Measurements from ENCODE around the gene GPR171. TPM values are rescaled to one million over a fixed set of nuclear protein-coding genes. Genes with fewer than 3 reads are reported as not detected.

The GPR171 gene
- total RNA-seq, 2 experiments from 2014 or later = 91.8 to 101 TPM

DNA sequence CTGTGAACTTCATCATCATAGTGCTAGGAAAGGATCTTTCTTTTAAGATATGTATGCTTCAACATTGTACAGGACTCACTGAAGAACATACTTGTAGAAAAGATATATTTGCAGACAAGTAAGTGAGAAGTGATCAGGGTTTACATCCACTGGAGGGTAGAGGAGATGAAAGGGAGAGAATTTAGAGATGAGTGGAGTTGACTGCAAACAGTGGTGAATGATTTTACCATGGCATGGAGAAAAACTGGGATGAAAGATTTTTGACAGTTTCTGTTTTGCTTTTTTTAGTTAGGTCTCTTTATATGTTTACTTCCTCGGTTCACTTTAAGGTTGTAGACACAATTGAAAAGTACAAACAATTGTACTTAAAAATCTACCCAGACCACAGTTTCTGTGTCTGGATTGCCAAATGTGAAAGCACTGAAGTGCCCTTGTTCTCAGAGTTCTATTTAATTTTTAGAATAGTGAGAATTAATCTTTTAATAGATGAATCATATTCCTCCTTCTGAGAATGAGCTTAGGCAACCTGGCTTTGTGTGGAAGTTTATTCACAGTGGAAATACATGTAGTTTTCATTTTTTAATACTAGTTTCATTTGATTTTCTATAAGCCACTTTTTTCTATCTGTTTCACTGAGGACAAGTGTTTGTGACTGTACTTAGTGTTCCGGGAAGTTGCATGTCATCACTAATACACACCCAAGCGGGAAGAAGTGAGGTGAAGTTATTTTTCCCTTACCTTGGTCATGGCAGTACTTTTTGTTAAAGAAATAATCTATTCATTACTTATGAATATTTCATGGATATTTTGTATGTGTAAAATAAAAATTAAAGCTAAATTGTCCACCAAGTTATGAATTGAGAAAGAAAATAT is 1.8 kb upstream of the GPR171 start:
- DNase-seq (no peak), ATAC-seq (peak; percentile 21)
- intact Hi-C loops (cut with micrococcal nuclease) = loop anchor here (2.0 to 5.0 kb wide), 4 partner anchors 22 to 998 kb away; partner anchors contain the start of gene SIAH2
- Mint-ChIP-seq H3K4me3 (peak overlapping the region; percentile 59), H3K4me1 (ENCODE audit: low read depth) (peaks cover 52% of the 10 kb centered on the region), H3K27ac (peak overlapping the region; percentile 96), H3K9me3 (peaks cover under 1% of the 10 kb centered on the region), H3K36me3 (ENCODE audit: low read depth) (peaks cover 42% of the 10 kb centered on the region), H3K27me3 (no peaks in the 10 kb centered on the region)
- ChIA-PET CTCF (interaction anchor here (0.9 to 10.9 kb wide), 7 partner anchors 8 to 78 kb away, joined by 3 to 82 read pairs (median 3); no protein-coding TSS in a partner anchor), POLR2A (interaction anchor here (0.6 to 3.4 kb wide), 9 partner anchors 15 to 1064 kb away, joined by 3 to 17 read pairs (median 4); partner anchors contain the start of genes MBNL1 and SIAH2)
- TF ChIP-seq, protein P1, sequence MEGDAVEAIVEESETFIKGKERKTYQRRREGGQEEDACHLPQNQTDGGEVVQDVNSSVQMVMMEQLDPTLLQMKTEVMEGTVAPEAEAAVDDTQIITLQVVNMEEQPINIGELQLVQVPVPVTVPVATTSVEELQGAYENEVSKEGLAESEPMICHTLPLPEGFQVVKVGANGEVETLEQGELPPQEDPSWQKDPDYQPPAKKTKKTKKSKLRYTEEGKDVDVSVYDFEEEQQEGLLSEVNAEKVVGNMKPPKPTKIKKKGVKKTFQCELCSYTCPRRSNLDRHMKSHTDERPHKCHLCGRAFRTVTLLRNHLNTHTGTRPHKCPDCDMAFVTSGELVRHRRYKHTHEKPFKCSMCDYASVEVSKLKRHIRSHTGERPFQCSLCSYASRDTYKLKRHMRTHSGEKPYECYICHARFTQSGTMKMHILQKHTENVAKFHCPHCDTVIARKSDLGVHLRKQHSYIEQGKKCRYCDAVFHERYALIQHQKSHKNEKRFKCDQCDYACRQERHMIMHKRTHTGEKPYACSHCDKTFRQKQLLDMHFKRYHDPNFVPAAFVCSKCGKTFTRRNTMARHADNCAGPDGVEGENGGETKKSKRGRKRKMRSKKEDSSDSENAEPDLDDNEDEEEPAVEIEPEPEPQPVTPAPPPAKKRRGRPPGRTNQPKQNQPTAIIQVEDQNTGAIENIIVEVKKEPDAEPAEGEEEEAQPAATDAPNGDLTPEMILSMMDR (IDR thresholded peaks at IDR 0.05) = no peak

DNA sequence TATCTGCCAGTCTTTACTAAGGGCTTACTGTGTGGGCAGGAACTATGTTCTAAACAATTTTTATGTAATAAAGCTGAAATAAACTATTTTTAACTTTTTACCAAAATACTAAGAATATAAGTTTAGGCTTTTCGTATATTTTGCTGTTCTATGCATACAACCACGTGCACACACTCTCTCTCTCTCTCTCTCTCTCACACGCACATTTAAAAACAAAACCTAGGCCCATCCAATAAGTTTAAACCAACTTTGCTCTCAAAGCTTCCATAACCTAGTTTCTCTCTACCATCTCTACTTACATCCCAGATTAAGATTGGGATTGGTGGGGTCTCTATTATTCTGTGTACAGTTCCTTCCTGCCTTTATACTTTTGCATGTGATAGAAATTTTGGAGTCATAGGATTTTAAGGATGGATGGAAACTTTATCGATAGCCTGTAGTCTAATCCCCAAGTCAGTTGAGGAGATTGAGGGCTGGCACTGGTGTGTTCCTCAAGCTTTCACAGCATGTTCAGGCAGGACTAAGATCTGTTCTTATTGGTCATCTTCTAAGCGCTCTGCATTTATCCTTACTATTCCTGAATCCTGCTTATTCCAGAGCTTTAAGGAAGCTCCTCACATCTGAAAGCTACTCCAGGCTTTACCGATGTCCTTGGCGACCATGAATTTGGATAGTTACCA is 1.8 kb downstream of the GPR171 start:
- CTCF ChIA-PET = interaction anchor here (1.4 to 4.0 kb wide), 6 partner anchors 9 to 33 kb away, joined by 4 to 24 read pairs (median 8); no protein-coding TSS in a partner anchor
- Mint-ChIP-seq H3K27me3 (no peaks in the 10 kb centered on the region), H3K36me3 (ENCODE audit: low read depth) (peaks cover 63% of the 10 kb centered on the region), H3K4me3 (peak overlapping the region; percentile 87), H3K27ac (peak overlapping the region; percentile 96), H3K4me1 (ENCODE audit: low read depth) (peaks cover 50% of the 10 kb centered on the region), H3K9me3 (peaks cover 4% of the 10 kb centered on the region)
- TF ChIP-seq, protein P1 (IDR thresholded peaks at IDR 0.05) = no peak
- intact Hi-C loops (cut with micrococcal nuclease) = loop anchor here (5.0 kb wide), 2 partner anchors 439 to 1001 kb away; partner anchors contain the start of gene SIAH2
- POLR2A ChIA-PET = interaction anchor here (0.5 to 6.9 kb wide), 16 partner anchors 8 to 1069 kb away, joined by 3 to 86 read pairs (median 7); partner anchors contain the start of genes MBNL1 and SIAH2
- ATAC-seq = no peak
- DNase-seq = no peak

DNA sequence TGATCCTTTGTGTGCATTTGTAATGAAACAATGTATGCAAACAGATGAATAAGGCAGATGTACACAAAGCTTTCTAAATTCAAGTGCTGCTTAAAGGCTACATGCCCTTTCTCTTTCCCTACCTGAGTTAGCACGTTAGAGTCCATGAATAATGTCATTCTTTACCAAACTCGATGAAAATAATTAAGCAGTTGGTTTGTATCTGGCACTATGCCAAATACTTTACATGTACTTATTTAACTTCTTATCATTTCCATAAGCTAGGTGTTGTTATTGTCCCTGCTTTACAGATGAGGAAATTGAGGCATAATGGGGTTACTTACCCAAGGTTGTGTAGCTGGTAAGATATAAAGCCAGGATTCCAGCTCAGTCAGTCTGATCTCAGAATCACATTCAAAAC is 2.4 kb downstream of the GPR171 start:
- TF ChIP-seq, protein P1 (IDR thresholded peaks at IDR 0.05) = no peak

DNA sequence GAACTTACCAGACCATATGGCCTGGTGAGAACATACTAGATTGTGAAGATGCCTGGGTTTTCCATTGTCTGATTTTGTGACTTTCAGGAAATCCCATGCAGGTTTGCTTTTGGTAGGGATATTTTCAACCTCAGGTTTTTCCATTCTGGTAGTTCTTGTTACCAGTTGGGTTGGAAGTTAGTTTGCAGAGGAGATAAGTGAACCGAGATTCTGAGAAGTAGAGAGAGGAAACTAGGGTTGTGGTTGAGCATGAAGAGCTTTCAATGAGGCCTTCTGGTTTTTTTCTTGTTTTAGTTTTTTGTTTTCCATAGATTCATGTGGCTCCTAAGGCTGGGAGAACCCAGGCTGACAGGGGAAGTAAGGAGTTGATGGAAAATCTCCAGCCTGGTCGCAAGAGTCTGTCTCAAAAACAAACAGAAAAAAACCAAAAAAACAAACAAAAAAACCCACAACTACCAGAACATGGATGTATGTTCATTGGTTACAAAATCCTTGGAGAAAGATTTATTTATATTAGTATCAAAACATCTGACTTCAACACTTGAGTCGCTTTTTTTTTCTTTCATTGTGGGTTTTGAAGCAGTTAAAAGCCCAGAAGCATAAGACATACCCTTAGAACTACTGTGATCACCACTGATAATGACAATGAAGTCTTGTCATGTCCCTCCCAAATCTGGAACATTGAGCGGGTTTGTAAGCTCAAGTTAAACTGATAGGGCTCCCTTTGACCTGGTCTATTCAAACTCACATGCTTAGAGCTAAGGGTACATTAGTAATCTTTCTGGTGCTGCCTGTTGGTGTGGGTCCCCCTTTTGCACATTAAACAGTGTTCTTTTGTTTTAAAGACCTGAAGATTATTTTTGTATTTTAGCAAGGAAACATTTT is 3.2 kb downstream of the GPR171 start:
- DNase-seq = no peak
- Mint-ChIP-seq H3K36me3 (ENCODE audit: low read depth) (peaks cover 70% of the 10 kb centered on the region), H3K4me1 (ENCODE audit: low read depth) (peaks cover 46% of the 10 kb centered on the region), H3K27me3 (no peaks in the 10 kb centered on the region), H3K4me3 (peak overlapping the region; percentile 87), H3K27ac (peak overlapping the region; percentile 96), H3K9me3 (peaks cover 4% of the 10 kb centered on the region)
- TF ChIP-seq, protein P1 (IDR thresholded peaks at IDR 0.05) = no peak
- peak; percentile 19 for ATAC-seq
- POLR2A ChIA-PET = interaction anchor here (0.6 to 6.9 kb wide), 14 partner anchors 7 to 1070 kb away, joined by 3 to 86 read pairs (median 8); partner anchors contain the start of genes MBNL1 and SIAH2
- CTCF ChIA-PET = interaction anchor here (1.2 to 4.0 kb wide), 5 partner anchors 11 to 79 kb away, joined by 3 to 24 read pairs (median 12); partner anchors contain the start of gene P2RY14
- intact Hi-C loops (cut with micrococcal nuclease) = loop anchor here (5.0 kb wide), 2 partner anchors 437 to 1003 kb away; partner anchors contain the start of gene SIAH2

More for the DNA sequence above, 2.4 kb downstream of the GPR171 start:
- CTCF ChIA-PET = interaction anchor here (1.2 to 4.0 kb wide), 7 partner anchors 8 to 44 kb away, joined by 3 to 24 read pairs (median 5); no protein-coding TSS in a partner anchor
- Mint-ChIP-seq H3K4me3 (peak overlapping the region; percentile 87), H3K4me1 (ENCODE audit: low read depth) (peaks cover 50% of the 10 kb centered on the region), H3K27ac (peak overlapping the region; percentile 96), H3K9me3 (peaks cover 4% of the 10 kb centered on the region), H3K27me3 (no peaks in the 10 kb centered on the region), H3K36me3 (ENCODE audit: low read depth) (peaks cover 69% of the 10 kb centered on the region)
- no peak for DNase-seq
- intact Hi-C loops (cut with micrococcal nuclease) = loop anchor here (5.0 kb wide), 2 partner anchors 438 to 1002 kb away; partner anchors contain the start of gene SIAH2
- POLR2A ChIA-PET = interaction anchor here (0.9 to 6.9 kb wide), 14 partner anchors 8 to 1069 kb away, joined by 4 to 86 read pairs (median 8); partner anchors contain the start of genes MBNL1 and SIAH2
- ATAC-seq = no peak

Measured in activated CD8-positive, alpha-beta T cell treated with anti-CD3 and anti-CD28 coated beads for 36 hours (primary cell).